ENCODE results near the gene ZNF616.

DNA sequence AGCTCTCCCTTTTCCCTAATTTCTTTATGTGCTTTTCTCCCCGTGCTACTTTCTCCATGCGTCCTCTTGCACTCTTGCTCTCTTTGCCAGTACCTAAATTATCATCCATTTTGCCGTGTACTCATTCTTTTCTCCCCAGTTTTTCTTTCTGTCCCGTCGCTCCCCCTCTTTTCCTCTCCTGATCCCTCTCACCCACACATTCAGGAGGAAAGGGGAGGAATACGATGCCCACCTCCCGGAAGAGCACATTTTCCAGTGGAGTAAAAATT lies 821 bp downstream of the ZNF616 start:
- TF ChIP-seq, protein P1, sequence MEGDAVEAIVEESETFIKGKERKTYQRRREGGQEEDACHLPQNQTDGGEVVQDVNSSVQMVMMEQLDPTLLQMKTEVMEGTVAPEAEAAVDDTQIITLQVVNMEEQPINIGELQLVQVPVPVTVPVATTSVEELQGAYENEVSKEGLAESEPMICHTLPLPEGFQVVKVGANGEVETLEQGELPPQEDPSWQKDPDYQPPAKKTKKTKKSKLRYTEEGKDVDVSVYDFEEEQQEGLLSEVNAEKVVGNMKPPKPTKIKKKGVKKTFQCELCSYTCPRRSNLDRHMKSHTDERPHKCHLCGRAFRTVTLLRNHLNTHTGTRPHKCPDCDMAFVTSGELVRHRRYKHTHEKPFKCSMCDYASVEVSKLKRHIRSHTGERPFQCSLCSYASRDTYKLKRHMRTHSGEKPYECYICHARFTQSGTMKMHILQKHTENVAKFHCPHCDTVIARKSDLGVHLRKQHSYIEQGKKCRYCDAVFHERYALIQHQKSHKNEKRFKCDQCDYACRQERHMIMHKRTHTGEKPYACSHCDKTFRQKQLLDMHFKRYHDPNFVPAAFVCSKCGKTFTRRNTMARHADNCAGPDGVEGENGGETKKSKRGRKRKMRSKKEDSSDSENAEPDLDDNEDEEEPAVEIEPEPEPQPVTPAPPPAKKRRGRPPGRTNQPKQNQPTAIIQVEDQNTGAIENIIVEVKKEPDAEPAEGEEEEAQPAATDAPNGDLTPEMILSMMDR (IDR thresholded peaks at IDR 0.05; ENCODE audit: low read length): no peak
- no peak for TF ChIP-seq EZH2 (optimal IDR thresholded peaks at IDR 0.05; ENCODE audit: low read depth, low read length)

All from MM.1S (cell line).